Activated CD4-positive, alpha-beta T cell treated with anti-CD3 and anti-CD28 coated beads, Interleukin-2, amount 50 U/mL, for 24 hours (primary cell): ENCODE results near the gene ANKRD13B.

Experiments
- DNase-seq, 2 donors: peaks; one replicate each; pipeline ENCODE4 v3.0.0-alpha.2; 2020; ENCODE audit warnings: low read depth in 1 of 2, low spot score in 1 of 2

ANKRD13B gene

DNA sequence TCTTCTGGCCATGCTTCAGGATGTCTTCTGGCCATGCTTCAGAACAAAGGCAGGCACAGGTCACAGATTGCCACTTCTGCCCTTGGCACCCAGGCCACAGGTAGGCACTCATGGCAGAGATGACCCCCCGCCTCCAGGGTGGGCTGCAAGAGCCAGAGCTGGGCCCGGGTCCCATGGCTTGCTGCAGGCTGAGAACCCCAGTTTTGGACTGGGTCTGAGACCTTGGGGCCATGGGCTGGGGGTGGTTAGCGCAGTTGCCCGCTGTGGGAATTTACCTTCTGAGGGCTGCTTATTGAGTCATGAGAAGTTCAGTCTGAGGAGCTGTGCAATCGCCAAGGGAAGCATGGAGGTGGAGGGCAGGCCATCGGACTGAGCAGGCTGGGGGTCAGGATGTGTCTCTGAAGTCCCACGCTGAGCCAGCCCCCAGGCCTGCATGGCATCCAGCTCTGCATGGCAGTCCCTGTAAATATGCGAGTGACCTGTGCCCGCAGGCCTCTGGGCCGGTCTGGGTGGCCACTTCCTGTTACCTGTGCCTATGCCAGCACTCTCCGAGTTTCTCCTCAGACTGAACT, 1.7 kb downstream of the ANKRD13B start:
- DNase-seq, result no peak

- DNase-seq, result no peak
These were observed 2.4 kb downstream of the ANKRD13B start for GRCh38 chr17:29595107-29595942.

GRCh38 chr17:29595943-29596774, 3.2 kb downstream of the ANKRD13B start:
- DNase-seq, result no peak

GRCh38 chr17:29596811-29597210, 3.9 kb downstream of the ANKRD13B start:
- no peak for DNase-seq

GRCh38 chr17:29597361-29598172, 4.6 kb downstream of the ANKRD13B start:
- DNase-seq, result no peak

DNA sequence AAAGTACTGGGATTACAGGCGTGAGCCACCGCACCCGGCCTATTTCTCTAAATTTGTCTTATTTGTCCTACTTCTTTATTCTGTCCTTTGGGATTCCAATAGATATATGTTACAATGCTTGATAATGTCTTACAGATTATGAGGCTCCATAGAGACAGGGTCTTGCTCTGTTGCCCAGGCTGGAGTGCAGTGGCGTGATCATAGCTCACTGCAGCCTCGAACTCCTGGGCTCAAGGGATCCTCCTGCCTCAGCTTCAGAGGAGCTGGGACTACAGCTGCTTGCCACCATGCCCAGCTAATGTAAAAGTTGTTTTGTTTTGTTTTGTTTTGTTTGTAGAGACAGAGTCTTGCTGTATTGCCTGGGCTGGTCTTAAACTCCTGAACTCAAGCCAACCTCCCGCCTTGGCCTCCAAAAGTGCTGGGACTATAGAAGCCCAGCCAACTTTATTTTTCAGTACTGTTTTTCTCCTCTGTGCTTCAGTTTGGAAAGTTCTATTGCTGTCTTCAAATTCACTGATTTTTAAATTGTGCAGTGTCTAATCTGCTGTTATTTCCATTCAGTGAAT, 10.3 kb downstream of the ANKRD13B start:
- DNase-seq, result no peak

DNA sequence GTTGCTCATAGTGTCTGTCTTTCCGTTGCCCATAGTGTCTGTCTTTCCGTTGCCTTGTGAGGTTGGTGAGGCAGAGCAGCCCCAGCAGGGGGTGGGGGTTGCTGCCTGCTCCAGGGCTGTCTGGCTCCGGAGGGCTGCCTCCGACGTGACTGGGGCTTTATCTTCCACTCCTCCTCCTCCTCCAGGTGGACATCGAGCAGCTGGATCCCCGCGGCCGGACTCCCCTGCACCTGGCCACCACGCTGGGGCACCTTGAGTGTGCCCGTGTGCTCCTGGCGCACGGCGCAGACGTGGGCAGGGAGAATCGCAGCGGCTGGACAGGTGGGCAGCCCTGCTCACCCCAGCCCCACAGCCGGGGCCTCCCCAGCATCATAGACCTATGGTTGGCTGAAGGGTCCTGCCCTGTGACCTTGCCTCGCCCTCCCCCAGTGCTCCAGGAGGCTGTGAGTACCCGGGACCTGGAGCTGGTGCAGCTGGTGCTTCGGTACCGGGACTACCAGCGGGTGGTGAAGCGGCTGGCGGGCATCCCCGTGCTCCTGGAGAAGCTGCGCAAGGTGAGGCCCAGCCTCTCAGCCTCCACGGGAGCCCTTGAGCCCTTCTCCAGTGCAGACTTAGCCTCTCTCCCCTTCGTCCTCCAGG, 14.7 kb downstream of the ANKRD13B start:
- no peak for DNase-seq

GRCh38 chr17:29608986-29609385, 16.1 kb downstream of the ANKRD13B start:
- no peak for DNase-seq

DNA sequence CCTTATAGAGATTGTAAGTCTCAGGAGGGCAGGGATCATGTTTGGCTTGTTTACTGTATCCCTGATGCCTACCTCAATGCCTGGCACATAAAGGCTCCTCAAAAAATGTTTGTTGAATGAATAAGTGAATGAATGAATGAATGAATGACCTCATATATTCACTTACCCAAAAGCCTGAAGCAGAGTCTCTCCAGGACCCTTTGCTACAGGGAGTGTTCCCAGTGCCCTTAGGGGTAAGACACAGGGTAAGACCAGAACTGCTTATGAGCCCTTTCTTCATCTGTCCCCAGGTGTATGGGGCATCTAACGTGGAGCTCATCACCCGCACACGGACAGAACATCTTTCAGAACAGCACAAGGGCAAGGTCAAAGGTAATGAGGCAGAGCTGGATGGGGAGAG, 17.5 kb downstream of the ANKRD13B start:
- DNase-seq, result no peak

DNA sequence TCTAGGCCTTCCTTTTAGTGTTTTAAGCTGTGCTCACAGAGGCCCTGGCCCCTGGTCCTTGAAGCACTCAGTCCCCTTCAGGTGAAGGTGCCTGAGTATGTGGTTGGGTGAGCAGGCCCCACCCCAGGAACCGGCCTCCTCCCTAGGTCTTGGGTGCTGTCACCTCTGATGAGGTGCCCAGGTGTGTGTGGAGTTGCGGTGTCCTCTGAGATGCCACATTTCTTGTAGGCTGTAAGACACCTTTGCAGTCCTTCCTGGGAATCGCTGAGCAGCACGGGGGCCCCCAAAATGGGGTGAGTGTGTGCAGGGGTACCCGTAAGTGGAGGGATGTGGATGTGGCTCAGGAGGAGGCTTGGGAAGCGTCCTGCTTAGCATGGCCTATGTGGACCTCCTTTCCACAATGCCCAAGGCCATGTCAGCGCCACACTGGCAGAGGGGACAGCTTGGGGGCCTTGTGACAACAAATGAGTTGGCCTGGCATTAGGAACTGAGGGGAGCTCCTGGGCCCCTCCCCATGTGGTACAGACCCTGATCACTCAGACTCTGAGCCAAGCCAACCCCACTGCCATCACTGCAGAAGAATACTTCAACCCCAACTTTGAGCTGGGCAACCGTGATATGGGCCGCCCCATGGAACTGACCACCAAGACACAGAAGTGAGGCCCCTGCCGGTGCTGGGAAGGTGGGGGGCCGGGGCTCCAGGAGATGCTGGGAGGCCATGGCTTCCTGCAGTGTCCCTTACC, 18.6 kb downstream of the ANKRD13B start:
- DNase-seq, result no peak

GRCh38 chr17:29612094-29612403, 19.1 kb downstream of the ANKRD13B start:
- no peak for DNase-seq

- DNase-seq, result no peak
These were observed 19.7 kb downstream of the ANKRD13B start for GRCh38 chr17:29612404-29613280.

GRCh38 chr17:29613352-29613837, 20.5 kb downstream of the ANKRD13B start:
- DNase-seq, result peak; percentile 91 to 95

- no peak for DNase-seq
These were observed 20.9 kb downstream of the ANKRD13B start for GRCh38 chr17:29613856-29614255.

DNA sequence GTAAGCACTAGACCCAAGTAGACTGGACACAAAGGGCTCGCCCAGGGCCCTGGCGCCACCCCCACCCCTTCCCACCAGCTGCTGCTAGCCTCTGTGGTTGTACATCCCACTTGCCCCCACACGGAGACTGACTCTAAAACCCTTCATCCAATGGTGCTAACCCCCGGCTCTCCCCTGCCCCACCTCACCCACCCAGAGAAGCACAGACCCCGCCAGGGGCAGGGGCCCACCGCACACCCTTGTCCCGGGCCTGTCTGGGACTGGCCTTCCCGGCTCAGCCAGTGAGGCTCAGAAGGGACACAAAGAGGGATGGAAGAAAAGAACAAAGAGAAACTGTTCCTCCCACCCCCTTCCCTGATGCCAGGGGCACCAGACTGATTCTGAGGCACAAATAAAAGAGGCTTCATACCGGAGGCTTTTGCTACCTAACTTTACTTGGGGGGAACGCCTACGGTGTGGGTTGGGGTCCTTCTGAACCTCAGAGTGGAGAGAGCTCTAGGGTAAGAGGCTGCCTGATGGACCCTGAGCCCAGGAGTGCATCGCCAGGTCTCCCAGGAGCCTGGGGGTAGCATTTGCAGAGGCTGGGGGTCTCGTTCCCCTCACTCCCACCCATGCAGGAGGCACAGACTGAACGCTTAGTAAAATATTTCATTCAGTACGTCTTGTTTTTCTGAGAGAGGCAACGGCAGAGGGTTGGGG, 21.6 kb downstream of the ANKRD13B start:
- no peak for DNase-seq

GRCh38 chr17:29615048-29615385, 22.1 kb downstream of the ANKRD13B start:
- no peak for DNase-seq

GRCh38 chr17:29615492-29616299, 22.8 kb downstream of the ANKRD13B start:
- peak; percentile 65 to 76 for DNase-seq
